HG03460 (cell line): ENCODE data around the gene KCNIP2.

Source experiments
- ATAC-seq: cut with Tn5 transposase; IDR thresholded peaks from one replicate; pipeline ENCODE4 v1.9.1; 2021; ENCODE audit not compliant: unreplicated experiment

KCNIP2 gene

DNA sequence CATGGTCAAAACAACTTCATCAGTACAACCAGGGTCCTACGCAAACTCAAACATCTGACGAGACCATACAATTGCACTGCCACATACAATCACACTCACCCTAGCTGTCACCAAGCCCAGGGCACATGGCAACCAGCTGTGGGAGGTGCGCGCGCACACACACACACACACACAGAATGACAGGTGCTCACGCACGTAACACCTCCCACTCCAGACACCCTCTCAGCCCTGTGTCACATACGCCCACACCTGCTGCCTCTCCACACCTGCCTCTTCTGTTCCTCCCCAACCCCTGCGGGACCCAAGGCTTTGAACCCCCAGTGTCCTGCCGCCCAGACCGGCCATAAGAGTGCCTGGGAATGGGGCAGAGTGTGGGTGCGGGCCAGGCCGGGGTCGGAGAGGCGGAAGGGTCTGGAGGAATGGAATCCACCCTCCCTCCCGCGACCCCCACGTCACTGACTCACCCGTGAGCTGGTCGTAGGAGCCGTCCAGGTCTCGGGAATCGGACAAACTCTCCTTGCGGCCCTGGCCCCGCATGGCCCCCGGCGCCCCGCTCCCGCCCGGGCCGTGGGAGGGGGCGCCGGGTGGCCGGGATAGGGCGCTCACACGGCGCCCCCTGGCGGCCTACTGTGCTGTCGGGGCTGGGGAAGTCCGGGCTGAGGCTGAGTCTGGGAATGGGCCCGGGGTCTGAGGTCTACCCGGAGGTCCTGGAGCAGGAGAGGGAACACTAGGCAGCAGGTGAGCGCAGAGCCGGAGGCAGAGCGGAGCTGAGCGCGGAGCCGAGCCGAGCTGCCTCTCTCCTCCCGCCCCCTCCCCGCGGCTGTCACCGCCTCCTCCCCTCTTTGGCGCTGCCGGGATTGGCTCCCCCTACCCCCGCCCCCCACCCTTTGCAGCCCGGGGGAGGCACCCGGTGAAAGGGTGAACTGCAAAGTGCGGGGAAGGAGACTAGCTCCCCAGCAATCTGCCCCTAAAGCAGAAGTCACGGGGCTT, at the start of gene KCNIP2:
Gene KCNIP2 (minus strand): TSS at position 769 of the 990 bp plus-strand sequence. CDS start 232 bp downstream, at position 537.
- ATAC-seq = no peak

DNA sequence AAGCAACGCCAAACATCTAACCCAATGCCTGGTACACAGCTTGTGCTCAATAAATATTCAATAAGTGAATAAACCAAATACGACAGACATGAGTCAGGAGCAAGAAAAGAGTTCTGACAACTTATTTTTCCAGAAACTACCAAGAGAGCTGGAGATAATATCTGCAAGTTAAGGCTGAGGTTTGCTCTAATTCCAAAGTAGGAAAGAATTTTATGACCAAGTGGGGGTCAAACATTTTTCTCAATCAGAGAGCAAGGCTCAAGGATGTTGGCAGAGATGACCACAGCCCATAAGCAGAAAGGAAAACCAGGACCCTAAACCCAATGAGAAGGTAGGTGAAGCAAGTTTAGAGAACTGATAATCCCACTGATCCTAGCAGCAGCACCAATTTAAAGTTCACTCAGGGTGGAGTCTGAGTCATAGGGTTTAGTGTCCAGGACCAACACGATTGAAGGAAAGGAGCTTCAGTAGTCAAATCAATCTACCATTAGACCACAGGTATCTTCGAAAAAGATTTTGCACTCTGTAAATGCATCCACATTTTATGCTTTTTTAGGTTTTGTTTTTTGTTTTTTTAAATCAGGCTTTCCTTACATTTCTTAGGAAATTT, 49.3 kb upstream of the KCNIP2 start:
- ATAC-seq = no peak

DNA sequence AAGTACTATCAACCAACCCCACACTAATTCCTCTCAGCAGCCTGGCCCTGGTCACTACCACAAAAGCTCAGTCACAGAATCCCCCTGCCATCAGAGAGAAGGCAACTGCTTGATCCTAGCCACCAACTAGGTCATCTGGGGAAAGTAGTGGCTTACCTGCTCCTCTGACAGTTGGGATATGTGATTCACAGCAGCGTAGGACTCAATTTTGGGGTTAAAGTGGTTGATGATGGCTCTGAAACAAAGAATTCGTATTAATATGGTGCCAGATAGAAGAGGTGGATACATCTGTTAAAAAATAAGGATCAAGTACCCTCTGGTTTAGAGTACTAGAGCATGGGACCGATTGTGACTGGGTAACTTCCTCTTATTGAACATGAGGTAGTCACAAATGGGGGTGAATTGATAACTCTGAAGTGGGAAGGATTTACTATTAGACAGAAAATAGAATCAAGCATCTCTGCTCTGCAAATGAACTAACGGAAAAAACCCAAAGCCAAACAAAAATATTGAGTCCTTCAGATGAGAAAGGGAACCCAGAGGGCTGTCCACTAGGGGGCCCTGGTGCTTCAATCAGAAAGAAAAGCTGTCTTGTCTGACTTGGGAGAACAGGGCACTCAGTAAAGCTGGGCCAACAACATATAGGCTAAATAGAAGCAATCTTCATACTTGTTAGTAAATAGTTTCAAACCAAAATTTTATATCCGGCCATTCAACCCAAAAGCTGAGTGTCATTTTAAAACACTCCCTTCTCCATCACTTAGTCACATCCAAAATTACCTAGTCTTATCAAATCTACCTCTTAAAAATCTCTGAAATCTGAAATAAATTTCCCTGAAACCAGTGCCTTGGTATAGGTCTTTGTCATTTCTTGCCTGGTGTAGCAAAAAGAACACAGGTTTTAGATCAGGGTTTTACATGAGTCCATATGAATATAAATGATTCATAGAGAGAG, 45.9 kb upstream of the KCNIP2 start:
- no peak for ATAC-seq

DNA sequence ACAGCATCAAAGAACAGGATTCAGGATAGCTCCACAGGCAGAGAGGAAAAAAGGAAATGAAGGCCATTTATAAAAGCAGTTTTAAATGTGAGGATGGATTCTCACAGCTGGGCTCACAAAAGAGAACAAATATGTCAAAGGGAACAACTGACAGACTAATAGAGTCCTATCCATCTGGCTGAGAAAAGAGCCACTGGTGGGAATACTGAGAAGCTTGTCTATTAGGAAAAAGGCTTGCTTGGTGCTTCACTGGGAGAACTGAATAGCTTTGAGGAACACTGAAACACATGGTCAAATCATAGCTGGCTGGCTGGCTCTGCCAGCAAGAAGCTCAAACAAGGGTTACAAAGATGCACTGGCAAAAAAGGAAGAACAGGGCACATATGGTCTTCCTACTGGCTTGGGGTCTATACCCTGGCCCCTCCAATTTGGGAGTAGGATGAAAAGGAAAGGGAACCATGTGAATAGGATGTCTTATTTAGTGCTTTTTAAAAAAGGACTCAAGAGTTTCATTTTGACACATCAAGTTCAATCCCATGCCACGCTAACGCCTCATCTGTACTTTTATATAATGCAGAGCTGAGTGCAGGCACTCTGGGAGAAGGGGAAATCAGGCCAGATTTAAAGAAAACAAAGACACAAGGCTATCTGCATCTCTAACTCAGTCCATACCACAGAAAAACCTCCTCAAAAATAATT, 44.8 kb upstream of the KCNIP2 start:
- no peak for ATAC-seq

DNA sequence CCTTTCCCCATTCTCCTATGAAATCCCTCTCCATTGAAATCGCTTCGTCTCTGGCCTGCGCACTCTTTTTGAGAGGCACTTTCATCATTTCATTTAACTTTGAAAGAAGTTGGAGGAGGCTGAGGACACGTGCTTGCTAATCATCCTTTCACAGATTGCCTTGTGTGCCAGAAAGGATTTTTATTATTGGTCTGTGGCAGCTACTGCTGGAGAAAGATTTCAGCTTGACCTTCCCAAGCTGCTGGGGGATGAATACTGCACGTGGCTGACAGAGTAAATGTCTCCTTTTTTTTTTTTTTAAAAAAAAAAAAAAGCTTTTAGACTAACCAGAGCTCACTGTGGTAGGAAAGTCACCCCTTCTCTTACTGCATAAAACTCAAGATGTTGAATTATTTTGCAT, 44.2 kb upstream of the KCNIP2 start:
- ATAC-seq = no peak

DNA sequence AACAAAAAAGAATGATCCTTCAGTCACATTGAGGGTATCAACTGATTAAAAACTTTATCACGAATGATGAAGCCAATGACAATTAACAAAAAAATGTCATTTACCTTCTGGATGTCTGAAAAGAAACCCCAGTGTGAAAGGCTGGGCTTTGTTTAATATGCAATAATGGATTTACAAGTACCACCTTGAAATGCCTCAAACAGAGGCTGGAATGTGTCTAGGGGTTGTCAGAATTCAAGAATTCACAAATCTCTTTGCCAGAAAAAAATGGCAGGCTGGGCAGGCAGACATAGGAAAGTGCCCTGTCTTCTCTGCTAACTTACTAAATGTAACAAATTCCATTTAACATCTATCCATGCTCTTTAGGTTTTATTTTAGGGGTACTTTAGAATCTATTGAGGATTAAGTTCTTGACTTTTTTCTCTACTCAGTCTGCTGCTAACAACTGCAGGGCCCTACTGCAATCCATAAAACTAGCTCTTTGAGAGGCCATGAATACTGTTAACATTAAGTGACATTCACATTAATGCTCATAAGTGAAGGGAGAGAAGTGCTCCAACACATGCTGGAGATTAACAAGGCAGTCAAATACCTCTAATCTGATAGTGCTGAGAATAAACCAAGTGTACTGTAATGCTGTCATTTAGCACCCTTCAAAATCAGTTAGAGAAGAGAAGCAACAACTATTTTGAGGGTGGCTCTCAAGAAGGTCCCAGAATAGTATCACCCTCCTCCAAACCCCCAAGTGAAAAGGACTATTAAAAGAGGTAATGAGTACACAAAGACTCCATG, 43.1 kb upstream of the KCNIP2 start:
- ATAC-seq = no peak

DNA sequence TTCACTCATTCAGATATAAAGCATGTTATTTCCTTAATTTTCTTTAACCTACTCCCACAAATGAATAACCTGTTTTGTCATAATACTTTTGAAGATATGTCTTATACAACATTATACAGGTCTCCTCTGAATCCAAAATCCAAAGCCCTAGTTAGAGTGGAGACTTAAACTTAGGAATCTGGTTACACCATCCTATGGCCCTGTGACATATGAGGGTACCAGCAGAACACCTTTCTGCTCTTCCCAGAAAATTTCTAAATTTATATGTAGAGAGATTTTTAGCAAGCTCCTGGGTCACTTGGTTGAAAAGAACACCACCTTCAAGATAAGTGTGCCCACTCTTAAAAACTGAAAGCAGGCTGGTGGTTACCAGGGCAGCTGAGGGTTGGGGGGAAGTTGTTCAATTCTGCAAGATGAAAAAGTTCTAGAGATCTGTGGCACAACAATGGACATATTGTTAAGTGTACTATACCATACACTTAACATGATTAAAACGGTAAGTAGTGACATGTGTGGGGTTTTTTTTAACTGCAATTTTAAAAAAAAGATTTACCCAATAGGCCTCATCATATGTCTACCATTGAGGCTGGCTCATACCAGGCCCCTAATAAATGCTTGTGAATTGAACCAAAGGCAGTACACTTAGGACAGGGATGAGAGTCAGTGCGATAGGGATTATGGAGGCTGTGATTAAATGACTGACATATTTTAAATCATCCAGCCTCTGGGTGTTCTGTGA, 37.6 kb upstream of the KCNIP2 start:
- no peak for ATAC-seq

DNA sequence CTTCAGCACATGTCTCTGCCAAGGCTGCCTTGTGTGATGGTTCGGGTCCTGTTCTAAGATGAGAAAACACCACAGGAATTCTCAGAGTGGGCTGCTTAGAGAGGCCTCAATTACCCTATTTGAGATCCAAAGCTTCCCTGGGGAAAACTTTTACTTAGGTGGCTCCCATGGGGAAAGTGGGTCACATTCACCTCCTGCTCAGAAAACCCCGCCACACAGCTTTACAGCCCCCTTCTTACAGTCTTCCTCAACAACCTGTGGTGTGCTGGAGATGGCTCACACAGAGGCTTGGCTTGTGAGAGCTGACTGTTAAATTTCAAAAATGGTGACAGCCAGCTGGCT, 36.6 kb upstream of the KCNIP2 start:
- ATAC-seq = no peak

DNA sequence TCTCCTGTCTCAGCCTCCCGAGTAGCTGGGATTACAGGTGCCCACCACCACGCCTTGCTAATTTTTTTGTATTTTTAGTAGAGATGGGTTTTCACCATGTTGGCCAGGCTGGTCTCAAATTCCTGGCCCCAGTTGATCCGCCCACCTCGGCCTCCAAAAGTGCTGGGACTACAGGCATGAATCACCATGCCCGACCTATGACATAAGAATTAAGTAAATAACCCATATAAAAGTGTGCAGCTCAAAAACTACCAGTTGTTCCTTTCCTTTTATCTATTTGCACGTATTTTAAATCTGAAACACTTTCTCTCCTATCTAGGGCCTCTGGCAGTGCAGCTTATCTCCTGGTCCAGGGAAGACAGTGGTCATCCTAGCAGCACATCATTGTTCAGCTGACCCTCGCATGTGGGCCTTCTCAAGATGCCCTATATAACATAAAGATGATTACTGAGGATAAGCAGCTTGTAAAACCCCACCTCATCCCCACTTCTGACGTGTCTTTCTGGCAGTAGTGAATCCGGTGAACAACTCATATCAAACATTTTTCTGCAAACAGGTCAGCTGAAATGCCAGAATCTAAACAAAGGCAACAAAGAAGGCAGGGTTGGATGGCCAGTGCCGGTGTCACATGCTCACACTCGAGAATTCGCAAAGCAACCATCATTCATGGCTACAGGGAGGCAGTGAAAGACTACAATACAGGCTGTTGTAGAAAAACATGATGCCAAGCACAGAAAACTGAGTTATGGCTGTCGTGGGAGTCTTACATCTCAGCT, 36.0 kb upstream of the KCNIP2 start:
- ATAC-seq = no peak

DNA sequence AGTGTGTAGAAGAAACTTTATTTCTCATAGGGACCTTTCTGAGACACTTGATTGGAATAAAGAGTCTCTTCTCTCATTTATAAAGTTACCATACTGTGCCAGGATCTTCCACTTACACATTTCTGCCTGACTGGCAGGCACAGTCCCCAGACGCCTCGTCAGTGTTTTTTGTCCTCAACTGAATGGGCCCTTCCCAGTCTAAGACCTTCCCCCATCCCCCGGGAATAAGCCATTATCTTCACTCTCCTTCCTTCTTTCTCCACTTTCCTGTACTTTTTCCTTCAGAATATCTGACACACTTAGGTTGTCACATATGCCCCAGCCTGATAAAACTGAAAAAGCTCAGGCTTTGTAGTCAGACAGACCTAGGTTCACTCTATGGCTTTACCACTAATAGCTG, 35.3 kb upstream of the KCNIP2 start:
- ATAC-seq = no peak

DNA sequence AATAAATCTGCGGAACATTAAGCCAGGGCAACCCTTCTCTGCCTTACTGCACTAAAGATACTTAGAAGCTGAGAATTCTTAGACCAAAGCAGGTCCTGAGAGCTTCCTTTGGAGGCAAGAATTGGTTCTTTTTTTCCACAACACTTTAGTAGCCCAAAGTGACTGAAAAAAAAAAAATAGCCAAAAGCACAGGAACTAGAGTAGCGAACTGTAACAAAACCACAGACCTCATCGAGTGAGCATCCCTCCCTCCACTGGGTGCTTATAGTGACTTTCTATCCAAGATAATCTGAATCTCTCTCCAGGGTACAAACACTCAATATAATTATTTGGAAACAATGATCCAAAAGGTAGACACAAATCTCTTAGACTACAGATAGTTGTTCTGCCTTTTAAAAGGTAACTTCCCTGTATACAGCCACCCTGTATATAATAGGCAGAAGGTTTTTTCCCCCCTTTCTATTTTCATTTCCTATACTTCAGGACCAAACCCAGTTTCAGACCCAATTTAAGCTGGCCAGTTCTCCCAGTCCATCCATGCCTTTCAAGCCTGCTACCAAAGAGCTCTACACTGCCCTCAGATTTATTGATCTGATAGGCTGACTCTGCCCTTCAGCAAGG, 31.6 kb upstream of the KCNIP2 start:
- no peak for ATAC-seq

DNA sequence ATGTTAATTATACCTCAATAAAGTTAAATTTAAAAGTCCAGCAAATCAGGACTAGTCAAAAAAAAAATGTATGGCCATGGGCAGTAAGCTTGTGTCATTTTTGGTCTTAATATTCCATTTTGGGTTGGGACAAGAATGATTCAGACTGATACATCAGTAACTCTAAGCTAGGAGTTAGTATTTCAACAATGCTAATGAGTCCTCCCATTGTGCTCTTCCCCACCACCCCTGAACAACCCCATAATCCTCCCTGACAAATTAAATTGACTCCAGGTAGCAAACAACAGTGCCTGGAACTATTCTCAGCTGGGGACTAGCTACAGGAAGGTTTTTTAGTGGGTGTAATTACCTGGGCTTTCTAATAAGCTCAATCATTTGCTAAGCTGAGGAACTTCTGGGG, 30.7 kb upstream of the KCNIP2 start:
- no peak for ATAC-seq

DNA sequence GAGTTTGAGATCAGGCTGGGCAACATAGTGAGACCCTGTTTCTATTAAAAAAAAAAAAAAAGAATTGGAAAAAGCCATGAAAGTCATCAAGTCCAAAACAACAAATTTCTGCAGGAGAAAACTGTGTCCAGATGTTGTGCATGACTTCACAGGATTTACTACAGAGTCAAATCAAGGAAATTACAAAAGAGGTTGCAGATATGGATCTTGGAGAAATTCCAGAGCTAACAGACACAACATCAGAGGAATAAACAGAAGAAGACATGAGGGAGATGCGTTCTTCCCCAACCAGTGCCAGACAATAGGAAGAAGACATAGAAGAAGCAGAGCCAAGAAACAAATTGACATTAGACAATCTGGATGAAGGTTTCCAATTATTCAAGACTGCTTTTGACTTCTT, 24.3 kb upstream of the KCNIP2 start:
- no peak for ATAC-seq

DNA sequence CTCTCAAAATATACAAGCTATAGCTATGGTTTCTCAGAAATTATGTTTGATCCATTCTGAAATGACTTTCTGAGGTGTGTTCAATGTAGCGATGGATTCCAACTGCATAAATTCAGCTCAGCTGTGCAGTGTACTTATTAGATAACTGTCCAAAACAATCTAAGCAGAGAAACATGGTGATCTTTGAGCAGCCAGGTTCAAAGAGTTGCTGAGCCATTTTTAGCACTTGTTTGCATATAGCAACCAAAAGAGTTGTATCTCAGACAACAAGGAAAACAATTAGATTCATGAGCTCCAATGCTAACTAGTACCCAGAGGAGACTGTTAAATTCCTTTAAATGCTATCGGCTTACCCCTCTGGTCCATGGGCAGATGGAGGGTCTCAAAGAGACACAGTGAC, 15.9 kb upstream of the KCNIP2 start:
- no peak for ATAC-seq

DNA sequence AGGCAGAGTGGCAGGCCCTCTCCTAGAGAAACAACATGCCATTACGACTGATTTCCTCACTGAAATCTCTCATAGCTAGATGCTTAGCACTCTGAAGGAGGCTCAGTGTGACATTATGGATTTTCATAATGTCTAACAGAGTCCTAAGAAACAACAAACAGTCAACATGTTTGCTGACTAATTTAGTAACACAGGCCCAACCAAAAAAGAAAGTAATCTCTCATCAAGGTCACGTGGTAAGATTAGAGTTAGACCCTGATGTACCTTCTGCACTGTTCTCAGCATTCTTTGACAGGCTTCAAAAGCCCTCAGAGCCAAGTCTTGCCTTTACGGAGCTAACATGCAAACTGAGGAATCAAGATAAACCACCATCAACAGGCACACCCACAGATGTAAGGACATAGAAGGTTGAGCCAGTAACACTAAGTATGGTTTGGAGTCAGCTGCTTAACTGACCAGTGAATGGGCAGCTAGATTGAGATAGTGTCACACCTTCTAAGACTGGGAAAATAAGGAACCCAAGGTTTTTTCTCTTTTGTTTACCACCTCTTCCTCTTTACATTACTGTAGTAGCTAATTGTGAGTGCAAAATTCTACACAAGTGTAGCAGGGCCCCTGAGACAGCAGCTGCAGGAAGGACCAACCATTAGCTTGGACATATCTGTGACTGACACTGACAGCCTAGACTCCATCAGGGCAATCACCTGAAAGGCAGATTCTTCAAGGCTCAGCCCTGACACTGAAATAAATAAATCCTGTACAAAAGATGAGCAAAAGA, 15.3 kb upstream of the KCNIP2 start:
- ATAC-seq = no peak

DNA sequence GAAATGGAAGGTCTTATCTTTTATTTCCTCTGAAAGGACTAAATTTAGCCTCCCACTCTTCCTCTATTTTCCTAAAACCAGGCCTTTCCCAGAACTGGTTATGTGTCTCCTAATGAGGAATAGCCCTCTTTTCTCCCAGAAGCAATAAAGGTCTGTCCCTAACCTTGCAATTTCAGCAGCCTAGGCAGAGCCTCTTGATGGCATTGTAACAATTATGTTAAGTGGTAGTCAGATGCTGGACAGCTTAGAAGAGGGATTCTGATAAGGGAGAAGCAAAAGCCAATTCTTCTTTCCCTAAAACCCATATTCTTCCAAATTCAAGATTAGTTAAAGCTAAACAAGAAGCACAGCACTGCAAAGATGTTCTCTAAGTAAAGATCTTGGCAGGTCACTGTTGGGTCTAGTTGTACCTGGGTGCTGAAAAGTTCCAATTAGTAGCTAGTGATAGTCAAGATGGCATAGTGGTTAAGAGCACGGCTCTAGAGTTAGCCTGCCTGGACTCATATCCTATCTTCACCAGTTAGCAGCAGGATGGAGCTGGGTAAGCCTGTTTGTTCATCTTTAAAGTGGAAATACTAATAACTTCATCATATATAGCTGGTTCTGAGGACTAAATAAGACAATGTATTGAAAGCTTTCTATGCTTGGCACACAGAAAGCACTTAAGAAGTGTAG, 14.3 kb upstream of the KCNIP2 start:
- ATAC-seq = no peak

DNA sequence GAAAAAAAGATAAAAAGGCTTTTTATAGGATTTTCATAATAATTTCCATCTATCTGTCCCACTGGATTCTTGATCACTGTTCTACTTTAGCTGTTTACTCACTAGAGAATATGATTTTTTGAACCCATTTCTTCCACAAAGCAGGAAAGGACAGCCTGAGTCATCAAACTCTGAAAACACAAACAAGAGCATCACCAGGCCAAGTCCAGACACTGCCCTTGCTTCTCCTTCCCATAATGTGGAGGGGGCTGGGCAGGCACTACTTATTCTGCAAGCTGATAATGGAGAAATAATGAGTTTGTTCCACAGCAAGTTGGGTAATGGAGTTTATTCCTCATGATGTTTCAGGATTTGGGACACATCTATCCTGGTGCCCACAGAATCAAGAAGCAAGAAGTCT, 13.0 kb upstream of the KCNIP2 start:
- no peak for ATAC-seq
